ENCODE measurements around the gene SYNJ2.

DNA sequence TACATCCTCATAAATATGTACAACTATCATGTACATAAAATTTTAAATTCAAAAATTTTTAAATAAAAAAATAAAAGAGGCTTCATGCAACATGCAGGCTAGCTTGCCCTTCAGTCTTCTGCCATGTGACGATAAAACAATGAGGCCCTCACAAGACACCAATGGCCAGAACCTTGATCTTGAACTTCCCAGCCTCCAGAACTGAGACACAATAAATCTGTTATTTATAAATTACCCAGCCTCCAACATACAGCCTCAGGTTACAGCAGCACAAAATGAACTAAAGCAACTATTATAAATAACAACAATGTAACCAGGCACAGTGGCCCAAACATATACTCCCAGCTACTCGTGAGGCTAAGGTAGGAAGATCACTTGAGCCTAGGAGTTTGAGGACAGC, 143.6 kb downstream of the SYNJ2 start:
- TF ChIP-seq, protein P1, sequence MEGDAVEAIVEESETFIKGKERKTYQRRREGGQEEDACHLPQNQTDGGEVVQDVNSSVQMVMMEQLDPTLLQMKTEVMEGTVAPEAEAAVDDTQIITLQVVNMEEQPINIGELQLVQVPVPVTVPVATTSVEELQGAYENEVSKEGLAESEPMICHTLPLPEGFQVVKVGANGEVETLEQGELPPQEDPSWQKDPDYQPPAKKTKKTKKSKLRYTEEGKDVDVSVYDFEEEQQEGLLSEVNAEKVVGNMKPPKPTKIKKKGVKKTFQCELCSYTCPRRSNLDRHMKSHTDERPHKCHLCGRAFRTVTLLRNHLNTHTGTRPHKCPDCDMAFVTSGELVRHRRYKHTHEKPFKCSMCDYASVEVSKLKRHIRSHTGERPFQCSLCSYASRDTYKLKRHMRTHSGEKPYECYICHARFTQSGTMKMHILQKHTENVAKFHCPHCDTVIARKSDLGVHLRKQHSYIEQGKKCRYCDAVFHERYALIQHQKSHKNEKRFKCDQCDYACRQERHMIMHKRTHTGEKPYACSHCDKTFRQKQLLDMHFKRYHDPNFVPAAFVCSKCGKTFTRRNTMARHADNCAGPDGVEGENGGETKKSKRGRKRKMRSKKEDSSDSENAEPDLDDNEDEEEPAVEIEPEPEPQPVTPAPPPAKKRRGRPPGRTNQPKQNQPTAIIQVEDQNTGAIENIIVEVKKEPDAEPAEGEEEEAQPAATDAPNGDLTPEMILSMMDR (IDR thresholded peaks at IDR 0.05; ENCODE audit: low read length): no peak
- no peak for TF ChIP-seq EZH2 (IDR thresholded peaks at IDR 0.05; ENCODE audit: borderline replicate concordance, low read length)
